Right lobe of liver (tissue), 4 donors: ENCODE data around the gene SPOCK2.

Source experiments
- CTCF ChIP-seq, 4 donors: fragments of 200-600 bp in 3 of 4; fragments of 450-650 bp in 1 of 4; IDR thresholded peaks; one replicate each; pipeline versions ENCODE4 v1.5.1 to v1.8.0; 2016 to 2022; ENCODE audit warnings: antibody characterized with exemption in 4 of 4, mild to moderate bottlenecking in 2 of 4
- POLR2A ChIP-seq: fragments of 450-650 bp; IDR thresholded peaks from one replicate; pipeline ENCODE4 v1.6.1; 2017; ENCODE audit warnings: antibody characterized with exemption, mild to moderate bottlenecking
- donor health status: DM: no; HTN: no; CAD: no.
- donor health status: DM: no; HTN: no; CAD: no.
- donor health status: DM: no; HTN: yes; CAD: no.

- TF ChIP-seq POLR2A, result no peak
- TF ChIP-seq CTCF (IDR thresholded peaks at IDR 0.05), result no peak
Measured at GRCh38 chr10:72086466-72087391, 1.6 kb downstream of the SPOCK2 start.
